HG03469 (cell line): ENCODE measurements around the gene P2RX1.

Experiments
- ATAC-seq: cut with Tn5 transposase; IDR thresholded peaks from one replicate; pipeline ENCODE4 v1.9.1; 2021; ENCODE audit warnings: mild to moderate bottlenecking, moderate library complexity, moderate number of reproducible peaks; ENCODE audit not compliant: unreplicated experiment

The P2RX1 gene

DNA sequence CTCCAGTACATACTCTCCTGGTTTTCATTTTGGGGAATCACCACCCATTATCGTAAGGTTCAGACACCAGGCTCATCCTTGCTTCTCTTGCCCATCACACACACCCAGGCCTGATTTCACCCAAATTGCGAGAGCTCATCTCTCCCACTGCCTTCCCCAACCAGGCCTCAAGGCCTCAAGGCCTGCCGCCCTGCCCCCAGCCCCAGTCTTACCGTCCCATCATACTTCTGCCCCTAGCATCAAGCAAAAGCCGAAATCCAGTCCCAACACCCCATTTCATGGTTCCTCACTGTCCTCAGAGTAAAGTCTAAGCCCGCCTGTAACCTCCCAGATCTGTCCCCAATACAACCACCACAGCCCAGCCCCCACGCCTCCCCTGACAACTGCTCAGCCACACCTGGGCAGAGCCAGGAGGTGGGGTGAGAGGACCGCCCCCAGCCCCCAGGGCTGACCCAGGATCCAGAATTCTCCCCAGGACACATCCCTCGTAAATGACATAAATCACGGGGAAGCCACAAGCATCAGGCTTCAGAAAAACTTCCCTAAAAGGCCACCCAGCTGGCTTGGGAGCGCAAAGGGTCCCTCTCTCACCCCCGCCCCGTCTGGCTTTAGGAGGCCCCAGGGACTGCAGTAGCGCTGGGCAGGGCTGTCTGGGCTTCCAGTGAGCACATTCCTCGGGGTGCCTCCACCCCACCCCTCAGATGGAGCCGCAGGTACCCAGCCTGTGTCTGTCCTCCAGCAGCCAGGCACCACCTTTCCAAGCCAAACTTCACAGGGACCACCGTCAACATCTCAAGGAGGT is 9.6 kb upstream of the P2RX1 start:
- no peak for ATAC-seq

DNA sequence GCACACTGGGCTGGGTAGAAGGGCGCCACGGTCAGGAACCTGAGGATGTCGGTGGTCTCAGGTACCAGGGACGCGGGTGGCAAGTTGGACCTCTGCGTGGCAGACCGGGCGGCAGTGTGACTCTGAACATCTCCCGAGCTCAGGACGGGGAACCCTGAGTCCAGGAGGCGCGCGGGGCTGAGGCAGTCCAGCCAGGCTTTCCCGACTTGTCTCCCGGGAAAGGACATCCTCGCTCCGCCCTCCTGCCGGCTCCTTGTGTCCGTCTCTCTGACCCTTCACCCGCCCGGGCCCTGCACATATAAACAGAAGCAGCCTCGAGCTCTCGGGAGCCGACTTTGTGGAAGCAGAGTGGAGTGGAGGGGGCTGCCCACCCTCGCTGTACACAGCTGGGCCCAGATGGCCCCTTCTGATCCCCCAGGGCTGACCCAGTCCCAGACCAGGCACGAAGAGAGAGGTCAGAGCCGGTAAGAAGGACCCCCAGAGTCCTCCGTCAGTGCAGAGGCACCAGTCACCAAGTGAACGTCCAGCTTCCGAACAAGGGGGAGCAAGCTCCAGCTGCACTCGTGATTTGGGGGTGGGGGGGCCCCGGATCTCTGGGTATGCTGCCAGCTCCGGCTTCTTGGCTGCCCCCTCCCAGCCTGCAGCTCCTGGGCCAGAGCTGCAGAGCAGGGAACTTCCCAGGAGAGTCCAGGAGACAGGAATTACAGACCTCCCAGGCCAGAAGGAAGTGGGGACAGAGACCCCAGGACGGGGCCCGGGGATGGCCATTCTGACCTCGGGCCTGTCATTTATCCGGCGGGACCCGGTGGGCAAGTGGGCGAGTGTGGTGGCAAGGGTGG is 8.5 kb upstream of the P2RX1 start:
- ATAC-seq: no peak

DNA sequence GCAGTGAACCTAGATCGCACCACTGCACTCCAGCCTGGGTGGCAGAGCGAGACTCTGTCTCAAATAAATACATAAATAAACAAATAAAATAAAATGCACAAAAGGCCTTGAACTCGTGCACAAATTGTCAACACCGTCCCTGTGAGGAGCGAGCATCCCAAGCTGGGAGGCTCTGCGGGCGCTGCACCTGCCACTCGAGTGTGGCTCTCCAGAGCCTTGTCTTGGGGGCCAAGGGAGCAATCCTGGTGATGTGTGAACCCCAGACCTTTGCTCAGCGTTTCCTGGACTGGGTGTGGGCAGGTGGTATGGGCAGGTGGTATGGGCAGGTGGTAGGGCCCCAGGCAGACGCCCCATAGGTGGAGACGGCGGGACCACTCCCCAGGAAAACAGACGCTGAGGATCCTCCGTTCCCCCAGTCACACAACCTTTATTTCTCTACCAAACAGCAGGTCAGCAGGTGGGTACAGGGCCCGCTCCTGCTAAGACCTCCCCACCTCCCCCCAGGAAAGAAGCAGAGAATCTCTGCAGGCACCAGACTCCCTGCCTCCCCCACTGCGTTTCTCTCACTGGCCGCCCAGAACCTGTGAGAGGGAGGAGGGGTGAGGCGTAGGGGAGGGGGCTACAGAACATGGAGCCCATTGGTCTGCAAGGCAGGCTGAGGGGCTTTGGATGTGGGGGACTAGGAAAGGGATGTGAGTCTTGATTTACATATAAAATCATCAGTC is 7.4 kb upstream of the P2RX1 start:
- ATAC-seq: no peak

DNA sequence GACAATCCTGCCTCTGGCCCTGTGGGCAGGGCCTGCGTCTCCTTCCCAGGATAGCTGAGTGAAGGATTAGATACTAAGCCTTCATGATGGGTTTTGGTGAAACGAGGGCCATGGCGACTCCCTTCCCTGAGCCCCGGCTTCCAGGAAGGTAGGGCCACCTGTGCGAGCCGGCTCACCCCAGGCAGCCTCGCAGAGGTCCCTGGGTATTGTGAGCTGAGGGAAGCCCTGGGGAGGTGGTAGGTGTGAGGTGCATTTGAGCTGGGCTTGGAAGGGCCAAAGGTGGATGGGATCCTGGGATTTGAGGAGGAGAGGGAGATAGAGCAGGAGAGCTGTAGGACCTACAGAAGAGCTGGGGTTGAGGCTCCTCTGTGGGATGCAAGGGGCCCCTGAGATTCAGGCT is 6.5 kb upstream of the P2RX1 start:
- ATAC-seq: no peak

DNA sequence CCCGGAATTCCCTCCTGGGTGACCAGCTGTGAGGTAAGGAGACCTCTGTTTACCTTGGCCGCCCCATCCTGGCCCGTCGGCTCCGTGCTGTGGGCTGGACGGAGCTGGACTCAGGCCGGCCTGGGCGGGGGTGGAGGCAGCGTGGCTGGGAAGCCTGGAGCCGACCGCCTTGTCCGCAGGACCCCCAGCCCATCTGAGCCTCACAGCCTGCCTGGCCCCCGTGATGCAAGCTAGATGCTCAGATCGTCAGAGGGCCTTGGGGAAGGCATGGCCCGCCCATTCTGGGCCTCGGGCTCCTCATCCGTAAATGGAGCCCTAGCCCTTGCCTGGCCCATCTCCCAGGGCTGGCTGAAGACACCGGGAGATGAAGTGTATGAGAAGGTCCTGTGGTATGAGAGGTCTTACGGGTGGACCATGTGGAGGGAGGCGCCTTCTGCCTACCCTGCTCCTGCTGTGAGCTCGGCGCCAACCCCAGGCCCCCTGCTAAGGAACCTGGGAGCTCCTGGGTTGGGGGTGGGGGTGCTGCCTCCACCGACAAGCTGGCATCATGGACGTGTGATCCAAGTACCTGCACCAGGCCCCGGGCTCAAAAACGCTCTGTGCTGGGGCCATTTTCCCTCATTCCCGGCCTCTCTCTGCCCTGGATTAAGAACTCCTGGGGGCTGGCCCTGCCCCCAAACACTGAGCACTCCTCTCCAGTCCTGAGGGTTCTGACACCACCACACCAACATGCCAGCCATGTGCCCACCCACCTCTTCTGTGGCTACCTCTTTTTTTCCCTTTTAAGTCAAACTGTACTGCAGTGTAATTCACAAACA is 5.4 kb upstream of the P2RX1 start:
- no peak for ATAC-seq

DNA sequence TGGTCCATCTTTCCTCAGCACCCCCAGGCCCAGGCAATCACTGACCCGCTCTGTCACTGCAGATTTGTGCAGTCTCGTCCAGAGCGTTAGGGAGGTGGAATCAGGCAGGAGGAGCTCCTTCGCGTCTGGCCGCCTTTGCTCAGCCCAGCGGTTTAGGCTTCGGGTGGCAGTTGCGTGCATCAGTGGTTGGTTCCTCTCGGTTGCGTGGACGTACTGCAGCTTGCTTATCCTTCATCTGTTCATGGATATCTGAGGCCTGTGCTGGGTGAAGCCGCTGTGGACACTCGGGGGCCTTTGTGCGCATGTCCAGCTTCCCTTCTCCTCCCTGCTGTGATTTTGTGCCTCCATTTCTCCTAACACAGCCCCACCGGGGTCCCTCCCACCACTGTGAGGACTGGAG is 4.7 kb upstream of the P2RX1 start:
- ATAC-seq: no peak

DNA sequence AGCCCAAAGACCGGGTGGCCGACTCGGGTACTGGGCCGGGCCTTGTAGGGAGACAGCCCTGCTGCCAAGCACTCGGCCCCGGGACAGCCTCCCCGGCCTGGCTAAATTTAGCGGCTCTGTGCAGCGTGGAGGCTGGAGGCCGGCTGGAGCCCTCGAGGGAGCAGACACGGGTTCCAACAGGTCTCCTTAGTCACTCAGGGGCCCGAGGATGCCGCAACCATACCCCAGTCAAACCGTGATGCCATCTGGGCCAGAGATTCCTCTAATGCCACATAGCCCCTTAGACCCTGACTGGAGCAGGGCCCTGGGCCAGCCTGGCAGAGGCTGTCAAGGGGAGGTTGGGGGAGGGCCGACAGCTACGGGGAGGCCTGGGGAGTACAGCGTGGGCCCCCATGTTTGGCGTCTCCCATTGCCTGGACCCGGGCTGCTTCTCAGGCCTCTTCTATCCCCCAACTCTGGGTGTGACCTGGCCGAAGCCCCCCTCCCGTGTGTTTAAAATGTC is 2.9 kb upstream of the P2RX1 start:
- no peak for ATAC-seq

DNA sequence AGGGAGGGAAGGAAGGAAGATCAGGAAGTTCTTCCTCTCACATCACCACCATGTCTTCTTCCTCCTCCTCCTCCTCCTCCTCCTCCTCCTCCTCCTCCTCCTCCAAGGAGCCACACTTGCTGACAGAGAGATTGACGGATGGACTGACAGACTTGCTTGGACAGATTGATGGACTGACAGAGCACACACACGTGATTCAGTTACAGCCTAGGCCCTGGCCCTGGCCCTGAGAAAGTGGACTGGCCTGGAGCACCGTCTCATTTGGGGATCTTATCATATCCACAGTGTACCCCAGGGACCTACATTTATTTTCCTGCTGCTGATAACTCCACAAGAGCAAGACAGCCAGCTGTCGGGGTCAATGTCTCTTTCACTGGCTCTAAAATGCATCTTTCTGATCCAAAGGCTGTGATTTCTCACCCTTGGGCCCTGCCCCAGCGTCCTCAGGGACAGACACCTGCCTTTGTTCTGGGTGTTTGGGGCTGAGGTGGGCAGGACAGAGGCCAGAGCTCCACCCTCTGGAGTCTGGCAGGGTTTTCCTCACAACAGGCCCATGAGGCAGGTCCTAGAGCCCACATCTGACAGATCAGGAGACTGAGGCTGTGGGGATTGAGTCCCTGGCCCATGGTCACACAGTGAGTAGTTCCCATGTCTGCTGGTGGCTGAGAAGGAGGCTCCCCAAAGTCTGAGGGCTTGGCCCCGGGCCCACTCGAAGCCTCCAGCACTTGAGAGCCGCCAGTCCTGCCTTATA is 2.3 kb upstream of the P2RX1 start:
- no peak for ATAC-seq

DNA sequence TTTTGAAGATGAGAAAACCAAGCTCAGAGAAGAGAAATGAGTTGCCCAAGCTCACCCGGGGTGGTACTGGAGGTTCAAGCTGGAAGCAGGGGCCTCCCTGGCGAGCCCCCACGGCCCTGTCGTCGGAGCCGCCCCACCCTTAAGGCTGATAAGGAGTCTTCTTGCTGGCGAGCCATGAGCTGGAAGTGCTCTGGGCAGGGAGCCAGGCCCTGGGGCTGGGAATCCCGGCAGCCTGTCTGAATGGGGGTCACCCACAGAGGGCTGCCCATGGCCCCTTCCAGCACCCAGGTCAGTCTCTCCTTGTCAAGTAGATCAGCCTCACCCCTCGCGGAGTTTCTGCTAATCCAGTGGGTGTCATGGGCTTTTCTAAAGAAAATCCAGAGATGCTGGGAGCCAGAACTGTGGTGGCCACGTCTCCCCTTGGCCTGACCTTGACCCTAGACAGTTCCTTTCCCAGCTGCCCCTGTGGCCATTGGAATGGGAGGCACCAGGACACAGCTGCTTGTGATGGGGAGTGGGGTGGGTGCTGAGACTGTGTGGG is 1.2 kb upstream of the P2RX1 start:
- no peak for ATAC-seq

DNA sequence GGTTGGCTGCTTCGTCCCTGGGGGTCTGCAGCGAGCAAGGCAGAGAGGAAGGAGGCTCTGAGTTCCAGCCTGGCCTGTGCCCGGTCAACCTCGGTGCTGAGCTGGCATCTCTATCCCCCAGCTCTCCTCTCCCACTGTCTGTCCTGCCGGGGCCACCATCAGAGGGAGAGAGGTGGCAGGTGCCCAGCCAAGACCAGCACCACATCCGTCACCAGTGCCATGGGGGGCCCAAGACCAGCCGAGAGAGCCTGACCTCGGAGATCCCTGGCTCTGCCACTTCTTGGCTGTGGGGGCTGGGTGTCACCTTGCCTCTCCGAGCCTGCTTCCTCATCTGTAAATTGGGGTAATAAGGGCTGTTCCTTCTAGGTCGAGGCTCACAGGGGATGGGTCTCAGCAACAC is 560 bp upstream of the P2RX1 start:
- no peak for ATAC-seq

DNA sequence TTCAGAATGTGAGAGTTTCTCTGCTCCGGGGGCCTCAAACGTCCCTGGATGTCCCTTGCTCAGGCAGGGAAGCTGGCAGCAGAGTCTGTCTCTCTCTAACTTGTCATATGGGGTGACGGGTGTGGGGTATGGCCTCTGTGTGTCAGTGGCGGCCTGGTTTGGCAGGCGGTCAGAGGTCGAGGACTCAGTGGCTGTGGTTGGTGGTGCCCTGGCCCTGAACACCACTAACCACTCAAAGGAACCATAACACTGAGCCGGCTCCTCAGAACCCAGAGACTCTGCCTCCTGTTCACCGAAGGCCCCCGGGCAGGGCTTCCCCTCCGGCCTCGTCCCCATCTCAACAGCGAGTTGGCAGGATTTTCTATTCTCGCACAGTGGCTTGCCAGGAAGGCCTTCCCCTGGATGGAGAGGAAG is 677 bp downstream of the P2RX1 start:
- ATAC-seq: no peak

DNA sequence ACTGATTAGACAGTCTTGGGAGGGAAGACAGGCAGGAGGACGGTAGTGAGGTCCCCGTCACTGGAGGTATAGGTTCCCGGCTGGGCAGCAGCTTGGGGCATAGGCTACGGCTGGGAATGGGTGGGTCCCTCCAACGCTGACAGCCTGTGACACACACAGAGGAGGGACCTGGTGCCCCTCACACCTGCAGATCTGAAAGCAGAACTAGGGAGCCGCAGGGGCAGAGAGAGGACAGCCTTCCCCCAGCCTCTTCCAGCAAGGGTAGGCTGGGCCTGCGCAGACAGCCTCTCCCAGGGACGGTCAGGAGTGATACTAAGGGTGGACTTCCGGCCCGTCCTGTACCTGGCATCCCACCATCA is 2.0 kb downstream of the P2RX1 start:
- no peak for ATAC-seq

DNA sequence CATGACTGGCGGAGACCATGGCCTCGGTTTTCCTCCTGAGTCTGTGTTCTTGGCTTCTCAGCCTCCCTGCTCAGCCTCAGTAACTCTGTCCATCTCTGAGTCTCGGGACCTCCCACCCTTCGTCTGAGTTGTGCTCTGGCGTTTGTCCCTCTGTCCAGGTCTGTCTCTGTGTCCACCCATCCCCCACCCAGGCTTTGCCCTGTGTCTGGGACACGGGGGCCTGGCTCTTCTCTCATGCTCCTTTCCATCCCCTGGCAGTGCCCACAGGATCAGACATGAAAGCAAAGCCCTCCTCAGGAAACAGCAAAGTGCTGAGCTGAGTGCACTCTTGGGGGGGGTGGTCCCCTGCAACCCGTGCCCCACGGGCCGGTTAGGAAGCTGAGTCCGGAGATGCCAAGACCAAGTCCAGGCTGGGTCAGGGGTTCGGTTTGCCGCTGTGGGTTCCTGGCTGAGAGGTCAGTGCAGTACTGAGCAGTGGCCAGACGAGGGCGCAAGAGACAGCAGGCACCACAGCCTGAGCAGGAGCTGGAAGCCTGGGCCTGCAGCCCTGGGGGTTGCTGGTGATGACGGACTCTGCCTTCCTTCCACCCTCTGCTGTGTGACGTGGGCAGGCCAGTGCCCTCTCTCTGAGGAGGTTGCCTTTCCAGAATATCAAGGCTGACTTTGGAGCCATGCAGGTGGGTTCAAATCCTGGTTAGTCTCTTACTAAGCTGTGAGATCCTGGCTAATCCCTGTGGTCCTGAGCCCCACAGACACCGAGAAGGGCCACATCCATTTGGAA is 2.5 kb downstream of the P2RX1 start:
- no peak for ATAC-seq

DNA sequence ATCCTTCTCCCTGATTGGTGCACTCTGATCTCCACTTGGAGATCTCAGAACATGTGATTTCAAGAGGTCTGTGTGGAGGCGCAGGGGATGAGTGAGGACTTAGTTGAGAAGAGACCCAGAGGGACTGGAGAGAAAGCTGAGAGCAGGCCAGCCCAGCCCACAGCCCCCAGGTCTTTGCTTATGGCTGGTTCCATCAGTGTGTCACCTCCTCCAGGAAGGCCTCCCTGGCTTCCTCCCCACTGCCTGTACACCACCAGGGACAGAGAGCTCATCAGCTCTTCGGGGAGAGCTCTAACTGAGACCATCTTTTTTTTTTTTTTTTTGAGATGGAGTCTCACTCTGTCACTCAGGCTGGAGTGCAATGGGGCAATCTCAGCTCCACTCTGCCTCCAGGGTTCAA is 3.4 kb downstream of the P2RX1 start:
- ATAC-seq: no peak

DNA sequence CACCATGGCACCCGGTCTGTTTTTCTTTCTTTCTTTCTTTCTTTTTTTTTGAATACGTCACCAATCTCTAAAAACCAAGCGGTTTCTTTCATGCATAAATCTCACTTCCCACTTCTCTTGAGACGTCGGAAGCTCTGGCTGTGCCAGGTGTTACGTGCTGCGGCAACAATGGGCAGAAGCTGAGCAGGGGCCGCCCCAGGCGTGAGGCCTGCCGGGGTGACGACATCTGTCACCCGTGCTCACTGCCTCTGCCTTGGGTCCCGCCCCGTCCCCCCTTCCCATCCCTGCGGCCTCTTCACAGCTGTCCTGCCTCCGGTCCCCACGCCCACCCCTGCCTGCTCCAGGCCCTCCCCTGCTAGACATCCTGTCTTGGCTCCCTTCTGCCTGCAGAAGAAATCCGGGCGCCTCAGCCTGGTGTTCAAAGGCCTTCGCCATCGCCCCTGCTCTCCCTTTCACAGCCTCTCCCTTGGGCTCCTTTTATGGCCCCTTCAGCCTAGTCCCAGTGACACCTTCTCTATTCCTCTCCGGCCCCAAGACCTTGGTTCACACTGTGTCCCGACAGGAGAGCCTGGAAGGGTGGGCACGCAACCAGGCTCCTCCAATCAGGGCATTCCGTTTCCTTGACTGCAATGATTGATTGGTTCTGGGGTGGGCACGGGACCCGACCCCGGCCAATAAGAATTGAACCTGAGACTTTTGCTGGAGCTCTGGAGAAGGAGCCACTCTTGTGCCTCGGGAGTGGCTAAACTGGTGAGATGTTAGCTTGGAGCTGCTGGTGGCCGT is 4.8 kb downstream of the P2RX1 start:
- ATAC-seq: peak; percentile 49

DNA sequence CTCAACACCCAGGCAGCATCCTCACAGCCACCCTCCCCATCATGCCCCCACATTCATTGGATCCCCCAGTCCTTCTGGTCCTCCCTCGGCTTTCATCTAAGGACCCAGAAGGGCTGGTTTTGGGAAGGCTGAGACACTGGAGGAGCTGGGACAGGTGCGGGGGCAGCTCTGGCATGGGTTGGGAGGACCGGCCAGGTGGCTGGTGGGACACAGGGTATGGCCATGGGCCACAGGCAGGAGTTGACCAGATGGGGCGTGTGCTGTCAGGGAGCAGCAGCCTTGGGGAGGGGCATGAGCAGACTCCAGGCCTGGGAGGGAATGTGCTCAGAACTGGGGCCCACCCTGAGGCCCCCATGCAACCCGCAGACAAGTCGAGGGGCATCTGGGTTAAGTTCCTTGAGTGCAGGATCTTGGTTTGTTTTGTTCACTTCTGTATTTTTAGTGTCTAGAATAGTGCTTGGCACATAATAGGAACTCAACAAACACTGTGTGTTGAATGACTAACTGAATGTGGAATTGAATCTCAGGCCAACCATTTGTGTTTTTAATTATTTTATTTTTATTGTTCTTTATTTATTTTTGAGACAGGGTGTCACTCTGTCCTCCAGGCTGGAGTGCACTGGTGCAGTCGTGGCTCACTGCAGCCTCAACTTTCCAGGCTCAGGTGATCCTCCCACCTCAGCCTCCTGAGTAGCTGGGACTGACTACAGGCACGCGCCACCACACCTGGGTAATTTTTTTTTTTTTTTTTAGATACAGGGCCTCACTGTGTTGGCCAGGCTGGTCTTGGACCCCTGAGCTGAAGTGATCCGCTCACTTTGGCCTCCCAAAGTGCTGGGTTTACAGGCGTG is 5.6 kb downstream of the P2RX1 start:
- ATAC-seq: no peak

DNA sequence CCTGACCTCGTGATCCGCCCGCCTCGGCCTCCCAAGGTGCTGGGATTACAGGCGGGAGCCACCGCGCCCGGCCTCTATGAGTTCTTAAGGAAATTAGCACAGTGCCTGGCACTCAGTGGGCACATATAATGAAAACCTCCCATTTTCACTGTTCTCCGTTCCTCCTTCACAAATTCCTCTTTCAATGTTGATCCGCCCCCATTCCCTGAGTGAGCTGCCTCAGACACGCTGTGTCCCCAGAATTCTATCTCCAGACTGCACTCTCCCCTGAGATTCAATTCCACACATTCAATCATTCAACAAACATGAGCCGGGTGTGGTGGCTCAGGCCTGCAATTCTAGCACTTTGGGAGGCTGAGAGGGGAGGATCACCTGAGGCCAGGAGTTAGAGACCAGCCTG is 7.0 kb downstream of the P2RX1 start:
- ATAC-seq: no peak
